Measurements from ENCODE around the gene IFFO2.

DNA sequence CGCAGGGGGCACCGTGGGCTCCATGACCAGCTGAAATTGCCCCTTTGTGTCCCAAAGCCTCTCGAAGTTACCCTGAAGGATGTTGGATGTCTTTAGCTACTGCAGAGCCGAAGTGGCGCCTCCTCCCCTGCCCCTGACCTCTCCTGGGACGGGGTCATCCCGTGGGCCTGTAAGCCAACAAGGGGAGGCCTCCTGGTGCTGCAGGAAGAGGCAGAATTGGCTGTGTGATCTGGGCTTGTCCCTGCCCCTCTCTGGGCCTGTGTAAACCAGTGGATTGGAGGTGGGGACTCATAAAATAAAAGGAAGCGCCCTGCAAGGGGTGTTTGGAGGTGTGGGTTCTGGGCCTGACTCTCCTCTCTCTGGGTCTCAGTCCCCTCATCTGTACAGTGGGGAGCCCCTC is 94.9 kb downstream of the IFFO2 start:
- TF ChIP-seq, protein P1, sequence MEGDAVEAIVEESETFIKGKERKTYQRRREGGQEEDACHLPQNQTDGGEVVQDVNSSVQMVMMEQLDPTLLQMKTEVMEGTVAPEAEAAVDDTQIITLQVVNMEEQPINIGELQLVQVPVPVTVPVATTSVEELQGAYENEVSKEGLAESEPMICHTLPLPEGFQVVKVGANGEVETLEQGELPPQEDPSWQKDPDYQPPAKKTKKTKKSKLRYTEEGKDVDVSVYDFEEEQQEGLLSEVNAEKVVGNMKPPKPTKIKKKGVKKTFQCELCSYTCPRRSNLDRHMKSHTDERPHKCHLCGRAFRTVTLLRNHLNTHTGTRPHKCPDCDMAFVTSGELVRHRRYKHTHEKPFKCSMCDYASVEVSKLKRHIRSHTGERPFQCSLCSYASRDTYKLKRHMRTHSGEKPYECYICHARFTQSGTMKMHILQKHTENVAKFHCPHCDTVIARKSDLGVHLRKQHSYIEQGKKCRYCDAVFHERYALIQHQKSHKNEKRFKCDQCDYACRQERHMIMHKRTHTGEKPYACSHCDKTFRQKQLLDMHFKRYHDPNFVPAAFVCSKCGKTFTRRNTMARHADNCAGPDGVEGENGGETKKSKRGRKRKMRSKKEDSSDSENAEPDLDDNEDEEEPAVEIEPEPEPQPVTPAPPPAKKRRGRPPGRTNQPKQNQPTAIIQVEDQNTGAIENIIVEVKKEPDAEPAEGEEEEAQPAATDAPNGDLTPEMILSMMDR (IDR thresholded peaks at IDR 0.05) = no peak
- no peak for TF ChIP-seq POLR2A (IDR thresholded peaks at IDR 0.05)
- TF ChIP-seq POLR2AphosphoS5 (IDR thresholded peaks at IDR 0.05) = no peak

All from prostate gland (tissue), 2 donors.